Brain microvascular endothelial cell (primary cell): ENCODE results near the gene WNT3.

ENCODE experiments used
- DNase-seq: peaks from one replicate; pipeline ENCODE4 v3.0.0-alpha.2; 2020
- H3K27ac ChIP-seq: fragments of 250-450 bp; sonication (Bioruptor Pico); 2 replicates; pipeline ENCODE4 v1.5.1; 2020; ENCODE audit warnings: mild to moderate bottlenecking, moderate library complexity
- H3K27me3 ChIP-seq: fragments of 250-450 bp; sonication (Bioruptor Pico); replicated peaks from 2 replicates; pipeline ENCODE4 v1.5.1; 2020; ENCODE audit warnings: mild to moderate bottlenecking
- H3K36me3 ChIP-seq: fragments of 250-450 bp; sonication (Bioruptor Pico); replicated peaks from 2 replicates; pipeline ENCODE4 v1.5.1; 2020; ENCODE audit warnings: mild to moderate bottlenecking
- H3K4me3 ChIP-seq: 2 replicates; pipeline ENCODE4 v1.5.1; 2011; ENCODE audit warnings: low read depth, mild to moderate bottlenecking, control low read depth, low read length, moderate library complexity
- in situ Hi-C: cut with HindIII; loops from 2 replicates; pipeline ENCODE4 v1.10.0; 2017; ENCODE audit warnings: low sequenced_read_pairs, low pct_ligation_motif_present
- TF ChIP-seq, protein P1 (sequence below): IDR thresholded peaks from 2 replicates; pipeline ENCODE4 v1.5.1; 2011; ENCODE audit warnings: low read depth, mild to moderate bottlenecking, moderate library complexity, low read length, control low read depth, inconsistent platforms; ENCODE audit errors: missing control alignments

WNT3 gene

DNA sequence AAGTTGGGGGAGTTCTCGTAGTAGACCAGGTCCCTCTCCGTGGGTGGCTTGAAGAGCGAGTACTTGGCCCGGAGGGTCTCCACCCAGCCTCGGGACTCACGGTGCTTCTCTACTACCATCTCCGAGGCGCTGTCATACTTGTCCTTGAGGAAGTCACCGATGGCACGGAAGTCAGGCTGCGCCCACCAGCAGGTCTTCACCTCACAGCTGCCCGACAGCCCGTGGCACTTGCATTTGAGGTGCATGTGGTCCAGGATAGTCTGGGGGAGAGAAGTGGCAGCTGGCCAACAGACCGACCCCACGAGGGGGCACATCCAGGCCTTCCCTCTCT, 50.0 kb downstream of the WNT3 start:
- in situ Hi-C loops = no loop called here
- Histone ChIP-seq H3K4me3 (no peak overlapping the region), H3K27me3 (no peaks in the 10 kb centered on the region), H3K36me3 (no peaks in the 10 kb centered on the region), H3K27ac (no peak overlapping the region)
- DNase-seq = no peak
- TF ChIP-seq, protein P1, sequence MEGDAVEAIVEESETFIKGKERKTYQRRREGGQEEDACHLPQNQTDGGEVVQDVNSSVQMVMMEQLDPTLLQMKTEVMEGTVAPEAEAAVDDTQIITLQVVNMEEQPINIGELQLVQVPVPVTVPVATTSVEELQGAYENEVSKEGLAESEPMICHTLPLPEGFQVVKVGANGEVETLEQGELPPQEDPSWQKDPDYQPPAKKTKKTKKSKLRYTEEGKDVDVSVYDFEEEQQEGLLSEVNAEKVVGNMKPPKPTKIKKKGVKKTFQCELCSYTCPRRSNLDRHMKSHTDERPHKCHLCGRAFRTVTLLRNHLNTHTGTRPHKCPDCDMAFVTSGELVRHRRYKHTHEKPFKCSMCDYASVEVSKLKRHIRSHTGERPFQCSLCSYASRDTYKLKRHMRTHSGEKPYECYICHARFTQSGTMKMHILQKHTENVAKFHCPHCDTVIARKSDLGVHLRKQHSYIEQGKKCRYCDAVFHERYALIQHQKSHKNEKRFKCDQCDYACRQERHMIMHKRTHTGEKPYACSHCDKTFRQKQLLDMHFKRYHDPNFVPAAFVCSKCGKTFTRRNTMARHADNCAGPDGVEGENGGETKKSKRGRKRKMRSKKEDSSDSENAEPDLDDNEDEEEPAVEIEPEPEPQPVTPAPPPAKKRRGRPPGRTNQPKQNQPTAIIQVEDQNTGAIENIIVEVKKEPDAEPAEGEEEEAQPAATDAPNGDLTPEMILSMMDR = no peak

DNA sequence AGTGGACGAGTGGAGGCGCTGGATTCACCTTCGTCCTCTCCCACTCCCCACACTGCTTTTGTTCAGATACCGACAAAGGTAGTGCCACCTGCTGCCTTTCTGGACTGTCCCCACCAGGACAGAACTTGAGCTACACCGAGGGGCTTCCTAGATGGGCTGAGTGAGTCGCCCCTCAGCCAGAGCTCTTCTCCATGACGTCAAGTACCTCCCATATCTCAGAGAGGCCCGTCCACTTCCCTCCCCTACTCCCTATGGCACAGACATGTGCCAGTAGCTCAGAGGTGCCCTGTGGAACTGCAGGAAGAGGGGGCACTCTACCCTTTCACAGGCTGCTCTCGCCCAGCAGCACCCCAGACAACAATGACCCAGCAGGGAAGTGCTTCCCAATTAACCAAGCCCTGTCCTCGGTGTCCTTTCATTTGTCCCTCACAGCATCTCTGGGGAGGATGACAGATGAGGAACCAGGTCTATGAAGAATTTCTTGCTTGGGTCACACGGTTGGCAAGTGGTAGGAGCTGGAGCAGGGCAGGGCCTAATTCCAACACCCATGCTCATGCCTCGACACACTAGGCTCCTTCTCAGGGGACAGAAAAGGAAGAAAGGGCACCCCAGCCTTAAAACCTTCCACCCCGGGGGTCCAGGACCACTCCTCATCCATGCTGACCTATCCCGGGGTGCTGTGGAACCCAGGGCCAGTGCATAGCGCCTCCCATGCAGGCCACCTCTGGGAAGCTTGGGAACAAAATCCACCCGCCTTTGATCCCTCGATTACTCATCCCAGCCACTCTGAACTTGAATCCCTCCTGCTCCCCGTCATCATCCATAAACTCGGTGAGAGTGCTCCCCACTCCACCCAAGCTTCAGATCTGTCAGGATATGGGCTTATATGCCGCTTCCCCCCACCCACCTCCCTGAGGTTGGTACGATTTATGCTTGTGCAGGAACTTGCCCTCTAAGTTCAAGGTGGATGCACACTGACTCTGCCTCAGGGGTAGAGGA, 51.7 kb downstream of the WNT3 start:
- no peak overlapping the region for H3K4me3 ChIP-seq
- in situ Hi-C loops = no loop called here
- H3K27ac ChIP-seq = no peak overlapping the region
- DNase-seq = no peak
- H3K36me3 ChIP-seq = no peaks in the 10 kb centered on the region
- TF ChIP-seq, protein P1 = no peak
- H3K27me3 ChIP-seq = no peaks in the 10 kb centered on the region

DNA sequence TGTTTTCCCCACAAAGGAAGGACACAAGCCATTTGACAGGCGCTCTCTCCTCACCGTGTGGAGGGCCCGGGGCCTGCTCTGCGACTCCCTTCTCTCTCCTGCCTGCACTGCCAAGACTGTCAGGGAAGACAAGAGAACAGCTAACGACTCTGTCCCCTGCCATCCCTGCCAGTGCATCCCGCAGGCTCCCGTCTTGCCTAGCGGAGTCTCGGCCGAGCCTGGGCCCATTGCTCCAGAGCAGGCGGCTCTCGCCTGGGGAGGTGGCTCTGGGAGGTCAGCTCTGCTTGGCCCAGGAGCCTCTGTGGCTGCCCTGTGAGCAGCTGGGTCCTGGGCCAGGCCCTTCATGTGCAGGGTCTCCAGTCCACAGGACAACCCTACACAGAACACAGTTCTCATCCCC, 53.0 kb downstream of the WNT3 start:
- TF ChIP-seq, protein P1 = no peak
- DNase-seq = no peak
- in situ Hi-C loops = no loop called here
- H3K27me3 ChIP-seq = no peaks in the 10 kb centered on the region
- no peak overlapping the region for H3K4me3 ChIP-seq
- H3K27ac ChIP-seq = no peak overlapping the region
- H3K36me3 ChIP-seq = no peaks in the 10 kb centered on the region

DNA sequence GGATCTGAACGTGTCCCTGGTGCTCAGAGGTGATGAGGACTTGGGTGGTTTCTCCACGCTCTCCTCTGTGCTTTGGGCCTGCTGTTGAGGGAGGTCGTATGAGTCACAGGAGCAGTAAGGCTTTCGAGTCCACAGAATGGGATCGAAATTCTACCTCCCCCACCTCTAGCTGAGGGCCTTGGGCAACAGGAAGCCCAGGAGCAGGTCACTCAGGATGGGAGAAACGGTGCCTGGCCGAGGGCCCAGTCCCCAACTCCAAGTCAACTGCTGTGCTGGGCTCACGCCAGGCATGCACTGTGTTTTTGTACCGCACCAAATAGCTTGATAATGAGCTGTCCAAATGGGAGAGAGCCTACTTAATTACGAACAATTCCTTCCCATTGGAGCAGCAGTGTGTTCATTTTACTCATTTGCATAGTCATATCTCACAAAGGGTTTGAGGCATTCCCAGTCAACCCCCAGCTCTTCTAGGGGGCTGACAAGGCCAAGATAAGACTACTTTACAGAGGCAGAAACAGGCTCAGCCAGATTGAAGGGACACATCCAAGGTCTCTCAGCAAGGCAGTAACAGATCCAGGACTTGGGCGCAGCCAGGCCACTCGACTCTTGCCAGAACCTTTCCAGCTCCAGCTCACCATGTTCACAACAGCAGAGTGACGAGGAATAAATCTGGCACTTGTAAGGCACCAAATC, 53.6 kb downstream of the WNT3 start:
- H3K27me3 ChIP-seq = no peaks in the 10 kb centered on the region
- peak; percentile 42 for DNase-seq
- TF ChIP-seq, protein P1 = no peak
- no peak overlapping the region for H3K4me3 ChIP-seq
- H3K27ac ChIP-seq = peak overlapping the region; percentile 18
- in situ Hi-C loops = no loop called here
- no peaks in the 10 kb centered on the region for H3K36me3 ChIP-seq

DNA sequence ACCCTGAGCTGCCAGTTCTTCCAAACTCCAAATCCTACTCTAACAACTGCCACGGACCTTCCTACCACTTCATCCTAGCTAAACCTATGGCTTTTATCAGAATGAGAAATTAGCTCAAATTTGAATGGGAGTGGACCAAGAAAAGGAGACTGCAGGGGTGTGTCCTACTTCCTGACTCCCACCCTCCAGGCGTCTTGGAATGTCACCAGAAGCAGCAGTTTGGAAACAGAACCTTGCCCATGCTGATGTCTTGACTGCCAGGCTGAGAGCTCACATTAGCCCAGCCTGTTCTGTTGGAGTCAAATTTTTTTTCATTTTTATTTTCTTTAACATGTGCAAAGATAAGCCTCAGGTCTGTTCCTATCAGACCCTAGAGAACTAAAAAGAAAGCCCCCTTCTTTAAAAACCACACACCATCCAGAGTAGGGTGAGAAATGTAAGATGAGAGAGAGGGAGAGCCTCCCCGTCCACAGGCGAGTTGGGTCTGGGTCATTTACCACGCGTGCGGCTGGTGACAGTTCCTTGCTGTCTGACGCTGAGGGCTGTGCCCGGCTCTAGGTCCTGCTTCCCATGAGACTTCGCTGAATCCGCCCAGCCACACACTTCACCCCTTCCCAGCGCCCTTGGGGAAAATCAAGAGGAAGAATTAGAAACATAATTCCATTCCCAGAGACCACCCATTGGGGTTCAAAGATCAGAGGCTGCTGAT, 54.3 kb downstream of the WNT3 start:
- H3K36me3 ChIP-seq = no peaks in the 10 kb centered on the region
- TF ChIP-seq, protein P1 = no peak
- no peak for DNase-seq
- in situ Hi-C loops = no loop called here
- H3K27ac ChIP-seq = peak overlapping the region; percentile 18
- H3K27me3 ChIP-seq = no peaks in the 10 kb centered on the region
- no peak overlapping the region for H3K4me3 ChIP-seq
